Measurements from ENCODE around the gene LDB1.
A peak's percentile ranks its signal among the peaks of the same experiment; 100 is the strongest.

The LDB1 gene

DNA sequence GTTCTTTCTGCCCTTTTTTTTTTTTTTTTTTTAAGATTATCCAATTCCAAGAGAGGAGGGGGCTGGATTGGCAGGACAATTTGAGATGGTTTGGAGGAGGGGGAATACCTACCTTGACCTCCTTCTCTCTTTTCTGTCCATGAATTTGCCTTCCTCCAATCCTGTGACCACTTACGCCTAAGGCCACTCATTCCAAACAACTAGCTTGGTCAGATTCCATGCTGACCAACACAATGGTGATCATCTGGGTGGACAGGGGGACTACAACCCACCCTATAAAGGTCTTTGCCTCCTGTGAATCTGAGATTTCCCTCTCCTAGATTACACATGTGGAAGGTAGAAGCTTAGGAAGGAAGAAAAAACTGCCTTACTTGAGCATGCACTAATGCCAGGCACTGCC, 2.3 kb upstream of the LDB1 start:
- H3K36me3 Mint-ChIP-seq (ENCODE audit: low read depth) = no peaks in the 10 kb centered on the region
- H3K27ac Mint-ChIP-seq = no peak overlapping the region

DNA sequence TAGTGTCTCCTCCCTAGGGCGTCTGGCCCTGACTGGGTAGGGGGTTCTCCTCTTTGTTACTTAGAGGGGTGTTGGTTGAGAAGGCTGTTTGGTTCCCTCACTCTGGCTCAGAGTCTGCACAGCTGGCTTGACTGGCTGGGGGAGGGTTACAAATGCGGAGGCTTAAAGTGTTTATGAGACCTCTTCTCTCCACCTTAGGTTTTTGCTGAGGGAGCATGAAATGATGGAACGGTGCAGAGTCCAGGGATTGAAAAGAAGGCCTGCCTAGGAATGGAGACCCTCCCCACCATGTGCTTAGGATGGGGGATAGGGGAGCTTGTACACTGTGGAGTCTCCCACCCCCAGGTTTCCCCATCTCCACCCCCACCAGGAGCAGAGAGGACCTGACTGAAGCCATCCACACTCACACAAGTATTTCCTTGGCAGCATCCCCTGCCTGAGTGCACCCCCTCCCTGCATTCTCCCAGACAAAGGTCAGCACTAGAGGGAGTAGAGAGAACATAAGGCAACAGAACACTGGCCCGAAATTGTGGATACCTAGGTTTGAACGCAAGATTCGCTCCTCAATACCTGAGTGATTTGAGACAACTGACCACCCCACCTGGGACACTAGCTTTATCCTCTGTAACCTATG, 1.7 kb upstream of the LDB1 start:
- H3K4me1 Mint-ChIP-seq (ENCODE audit: low read depth) = peaks cover 33% of the 10 kb centered on the region
- H3K36me3 Mint-ChIP-seq (ENCODE audit: low read depth) = no peaks in the 10 kb centered on the region
- H3K9me3 Mint-ChIP-seq = no peaks in the 10 kb centered on the region
- H3K4me3 Mint-ChIP-seq = peak overlapping the region; percentile 81
- H3K27ac Mint-ChIP-seq = no peak overlapping the region
- H3K27me3 Mint-ChIP-seq (ENCODE audit: low read depth) = no peaks in the 10 kb centered on the region

More for the DNA sequence above, 2.3 kb upstream of the LDB1 start:
- Mint-ChIP-seq H3K4me3 (no peak overlapping the region), H3K27me3 (ENCODE audit: low read depth) (no peaks in the 10 kb centered on the region), H3K9me3 (no peaks in the 10 kb centered on the region), H3K4me1 (ENCODE audit: low read depth) (peaks cover 29% of the 10 kb centered on the region)

GRCh38 chr10:102120991-102121738, 997 bp upstream of the LDB1 start:
- H3K9me3 Mint-ChIP-seq = no peaks in the 10 kb centered on the region
- H3K27me3 Mint-ChIP-seq (ENCODE audit: low read depth) = no peaks in the 10 kb centered on the region
- H3K27ac Mint-ChIP-seq = peak overlapping the region; percentile 90
- peak overlapping the region; percentile 81 for H3K4me3 Mint-ChIP-seq
- H3K36me3 Mint-ChIP-seq (ENCODE audit: low read depth) = no peaks in the 10 kb centered on the region
- peaks cover 40% of the 10 kb centered on the region for H3K4me1 Mint-ChIP-seq (ENCODE audit: low read depth)

GRCh38 chr10:102119417-102120141, 589 bp downstream of the LDB1 start:
- H3K27ac Mint-ChIP-seq = peak overlapping the region; percentile 93
- no peaks in the 10 kb centered on the region for H3K27me3 Mint-ChIP-seq (ENCODE audit: low read depth)
- peaks cover 49% of the 10 kb centered on the region for H3K4me1 Mint-ChIP-seq (ENCODE audit: low read depth)
- no peaks in the 10 kb centered on the region for H3K36me3 Mint-ChIP-seq (ENCODE audit: low read depth)
- no peaks in the 10 kb centered on the region for H3K9me3 Mint-ChIP-seq
- peak overlapping the region; percentile 91 for H3K4me3 Mint-ChIP-seq

DNA sequence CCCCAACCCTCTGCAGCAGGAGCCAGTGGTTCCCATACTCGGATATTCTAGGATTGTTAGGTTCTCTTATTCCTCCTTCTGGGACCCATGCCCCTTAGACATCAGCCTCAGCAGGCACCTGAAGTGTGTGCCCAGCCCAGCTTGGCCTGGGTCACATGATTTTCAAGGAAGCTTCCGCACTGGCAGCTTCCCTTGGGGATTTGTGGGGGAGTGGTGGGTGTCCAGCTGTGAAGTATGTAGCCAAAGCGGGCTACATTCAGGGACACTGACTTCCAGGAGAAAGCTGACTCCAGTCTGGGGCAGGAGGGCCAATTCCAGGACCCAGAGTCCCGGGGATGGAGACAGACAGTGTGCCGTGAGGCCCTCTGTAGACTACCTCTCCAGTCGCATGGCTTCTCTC, 1.3 kb downstream of the LDB1 start:
- Mint-ChIP-seq H3K4me1 (ENCODE audit: low read depth) (peaks cover 50% of the 10 kb centered on the region), H3K36me3 (ENCODE audit: low read depth) (no peaks in the 10 kb centered on the region), H3K27ac (peak overlapping the region; percentile 93), H3K4me3 (peak overlapping the region; percentile 91), H3K9me3 (no peaks in the 10 kb centered on the region), H3K27me3 (ENCODE audit: low read depth) (no peaks in the 10 kb centered on the region)

DNA sequence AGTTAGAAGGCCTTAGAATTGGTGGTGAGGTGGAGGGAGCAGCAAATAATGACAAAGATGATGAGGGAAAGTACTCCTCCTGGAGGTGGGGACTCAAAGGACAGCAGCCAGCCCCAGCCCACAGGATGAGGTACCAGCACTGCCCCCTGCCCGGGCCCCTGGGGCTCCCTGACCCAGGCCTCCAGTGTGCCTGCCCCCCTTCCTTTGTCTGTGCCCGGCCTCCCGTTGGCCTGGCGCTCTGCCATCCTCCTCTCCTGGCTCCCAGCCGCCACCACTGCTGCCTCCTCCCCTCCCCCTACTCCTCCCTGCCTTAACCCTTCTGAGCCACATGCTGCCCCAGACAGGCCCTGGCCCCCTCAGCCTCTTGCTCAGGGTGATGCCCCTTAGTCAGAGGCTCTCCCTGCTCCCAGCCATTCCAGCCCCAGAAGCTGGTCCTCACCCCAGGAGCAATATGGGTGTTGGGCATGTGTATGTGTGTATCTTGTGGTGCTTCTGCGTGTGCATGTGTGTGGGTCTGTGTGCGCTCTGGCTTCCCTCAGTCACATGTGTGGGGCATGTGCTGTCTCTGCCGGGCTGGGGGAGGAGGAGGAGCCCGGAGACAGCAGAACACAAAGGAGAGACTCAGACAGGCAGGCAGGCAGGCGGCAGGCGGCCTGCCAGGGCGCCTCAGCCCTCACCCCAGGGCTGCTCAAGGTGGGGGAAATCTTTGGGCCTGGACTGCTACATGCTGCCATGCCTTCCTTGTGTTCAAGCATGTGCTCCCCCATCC, 2.6 kb downstream of the LDB1 start:
- H3K4me1 Mint-ChIP-seq (ENCODE audit: low read depth) = peaks cover 60% of the 10 kb centered on the region
- H3K4me3 Mint-ChIP-seq = peak overlapping the region; percentile 91
- H3K27ac Mint-ChIP-seq = peak overlapping the region; percentile 93
- H3K36me3 Mint-ChIP-seq (ENCODE audit: low read depth) = peaks cover 5% of the 10 kb centered on the region
- H3K9me3 Mint-ChIP-seq = no peaks in the 10 kb centered on the region
- H3K27me3 Mint-ChIP-seq (ENCODE audit: low read depth) = no peaks in the 10 kb centered on the region

DNA sequence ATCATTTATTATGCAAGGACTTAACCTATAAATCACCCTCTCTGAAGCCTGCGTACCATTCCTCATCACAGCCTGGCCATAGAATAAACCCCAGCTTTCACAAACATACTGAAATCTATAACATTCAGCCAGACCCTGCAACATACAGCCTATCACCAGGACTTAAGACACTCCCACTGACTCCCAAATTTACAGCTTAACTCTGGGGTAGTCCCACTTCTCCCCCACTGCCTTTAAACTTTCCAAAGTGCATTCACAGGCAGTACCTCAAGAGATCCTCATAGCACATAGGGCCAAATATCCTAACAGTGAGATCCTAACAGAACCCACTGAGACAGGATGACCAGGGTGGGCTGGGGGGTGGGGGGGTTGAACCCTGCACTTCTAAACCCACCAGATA, 3.5 kb downstream of the LDB1 start:
- Mint-ChIP-seq H3K27ac (peak overlapping the region; percentile 75), H3K36me3 (ENCODE audit: low read depth) (peaks cover 8% of the 10 kb centered on the region), H3K4me3 (peak overlapping the region; percentile 88), H3K27me3 (ENCODE audit: low read depth) (no peaks in the 10 kb centered on the region), H3K9me3 (no peaks in the 10 kb centered on the region), H3K4me1 (ENCODE audit: low read depth) (peaks cover 63% of the 10 kb centered on the region)

- H3K27me3 Mint-ChIP-seq (ENCODE audit: low read depth) = no peaks in the 10 kb centered on the region
- peaks cover 15% of the 10 kb centered on the region for H3K36me3 Mint-ChIP-seq (ENCODE audit: low read depth)
- peak overlapping the region; percentile 75 for H3K27ac Mint-ChIP-seq
- H3K4me3 Mint-ChIP-seq = peak overlapping the region; percentile 88
- H3K4me1 Mint-ChIP-seq (ENCODE audit: low read depth) = peaks cover 62% of the 10 kb centered on the region
- H3K9me3 Mint-ChIP-seq = no peaks in the 10 kb centered on the region
Measured at GRCh38 chr10:102115775-102116174, 4.4 kb downstream of the LDB1 start.

DNA sequence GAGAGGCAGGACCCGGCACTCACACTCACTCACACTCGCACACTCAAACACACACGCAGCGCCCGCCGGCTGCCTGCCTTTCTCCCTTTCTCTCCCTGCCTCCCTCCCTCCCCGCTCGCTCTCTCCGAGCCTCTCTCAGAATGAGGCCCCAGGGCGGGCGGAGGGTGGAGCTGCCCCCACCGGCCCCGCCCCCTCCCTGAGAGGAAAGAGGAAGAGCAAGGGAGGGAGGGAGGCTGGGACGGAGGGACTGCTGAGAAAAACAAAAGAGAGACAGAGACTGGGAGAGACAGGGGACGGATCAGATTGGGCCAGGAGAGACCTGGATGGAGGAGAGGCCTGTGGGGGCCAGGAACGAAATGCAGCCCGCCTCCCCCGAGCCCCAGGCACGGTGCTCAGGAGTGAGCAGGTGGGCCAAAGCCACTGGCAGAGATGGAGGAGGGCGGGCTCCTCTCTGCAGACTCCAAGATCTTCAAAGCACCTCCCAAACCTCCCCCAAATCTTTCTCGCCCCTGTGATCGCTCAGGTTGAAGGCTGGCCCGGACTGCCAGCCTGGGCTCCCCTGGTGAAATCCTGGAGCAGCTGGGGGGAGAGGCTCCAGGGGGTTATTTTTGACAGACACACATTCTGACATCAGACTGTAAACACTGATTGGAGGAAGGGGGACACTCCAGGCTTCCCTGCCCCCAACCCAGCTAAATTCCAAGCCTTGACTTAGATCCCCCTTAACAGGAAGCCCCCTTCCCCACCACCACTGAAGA, 5.1 kb downstream of the LDB1 start:
- Mint-ChIP-seq H3K27me3 (ENCODE audit: low read depth) (no peaks in the 10 kb centered on the region), H3K4me3 (peak overlapping the region; percentile 88), H3K9me3 (no peaks in the 10 kb centered on the region), H3K4me1 (ENCODE audit: low read depth) (peaks cover 62% of the 10 kb centered on the region), H3K36me3 (ENCODE audit: low read depth) (peaks cover 20% of the 10 kb centered on the region), H3K27ac (peak overlapping the region; percentile 83)

DNA sequence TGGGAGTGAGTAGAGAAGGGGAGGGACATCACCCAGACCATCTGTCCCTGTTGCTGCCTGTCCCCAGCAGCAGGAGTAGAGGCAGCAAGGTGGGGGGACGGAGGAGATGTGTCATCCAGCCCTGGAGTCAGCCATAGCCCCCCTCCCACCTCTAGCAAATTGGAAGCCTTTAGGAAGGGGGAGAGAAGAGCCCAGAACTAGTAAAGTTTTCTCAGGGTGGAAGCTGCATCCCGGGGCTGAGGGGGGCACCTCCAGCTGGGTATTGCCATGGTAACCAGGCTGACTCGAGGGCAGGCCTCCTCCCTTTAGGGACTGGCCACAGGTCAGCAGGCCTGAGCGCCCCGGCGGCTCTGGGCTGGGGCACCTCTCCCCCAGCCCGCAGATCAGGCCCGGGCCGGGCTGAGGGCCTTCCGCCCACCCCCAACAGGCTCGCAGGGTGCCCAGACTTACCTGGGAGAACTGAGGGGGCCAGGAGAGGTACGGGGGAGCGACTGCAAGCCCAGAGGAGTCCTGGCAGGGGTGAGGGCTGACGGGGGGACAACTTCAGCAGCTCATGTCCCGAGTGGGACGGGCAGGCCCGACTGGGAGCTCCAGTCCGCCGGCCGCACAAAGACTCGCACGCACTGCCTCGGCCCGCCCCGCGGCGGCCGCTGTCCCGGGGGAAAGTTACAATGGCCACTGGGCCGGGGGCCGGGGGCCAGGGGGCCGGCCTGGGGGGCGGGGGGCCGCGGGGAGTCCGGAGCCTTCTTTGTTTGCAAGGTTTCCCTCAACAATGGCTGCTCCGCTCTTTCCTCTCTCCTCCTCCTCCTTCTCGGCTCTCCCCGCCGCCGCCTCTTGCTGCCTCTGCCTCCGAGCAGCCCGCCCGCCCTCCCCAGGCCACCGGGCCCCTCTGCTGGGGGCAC, 6.0 kb downstream of the LDB1 start:
- peak overlapping the region; percentile 88 for H3K4me3 Mint-ChIP-seq
- no peaks in the 10 kb centered on the region for H3K9me3 Mint-ChIP-seq
- peak overlapping the region; percentile 84 for H3K27ac Mint-ChIP-seq
- peaks cover 59% of the 10 kb centered on the region for H3K4me1 Mint-ChIP-seq (ENCODE audit: low read depth)
- H3K36me3 Mint-ChIP-seq (ENCODE audit: low read depth) = peaks cover 28% of the 10 kb centered on the region
- no peaks in the 10 kb centered on the region for H3K27me3 Mint-ChIP-seq (ENCODE audit: low read depth)

DNA sequence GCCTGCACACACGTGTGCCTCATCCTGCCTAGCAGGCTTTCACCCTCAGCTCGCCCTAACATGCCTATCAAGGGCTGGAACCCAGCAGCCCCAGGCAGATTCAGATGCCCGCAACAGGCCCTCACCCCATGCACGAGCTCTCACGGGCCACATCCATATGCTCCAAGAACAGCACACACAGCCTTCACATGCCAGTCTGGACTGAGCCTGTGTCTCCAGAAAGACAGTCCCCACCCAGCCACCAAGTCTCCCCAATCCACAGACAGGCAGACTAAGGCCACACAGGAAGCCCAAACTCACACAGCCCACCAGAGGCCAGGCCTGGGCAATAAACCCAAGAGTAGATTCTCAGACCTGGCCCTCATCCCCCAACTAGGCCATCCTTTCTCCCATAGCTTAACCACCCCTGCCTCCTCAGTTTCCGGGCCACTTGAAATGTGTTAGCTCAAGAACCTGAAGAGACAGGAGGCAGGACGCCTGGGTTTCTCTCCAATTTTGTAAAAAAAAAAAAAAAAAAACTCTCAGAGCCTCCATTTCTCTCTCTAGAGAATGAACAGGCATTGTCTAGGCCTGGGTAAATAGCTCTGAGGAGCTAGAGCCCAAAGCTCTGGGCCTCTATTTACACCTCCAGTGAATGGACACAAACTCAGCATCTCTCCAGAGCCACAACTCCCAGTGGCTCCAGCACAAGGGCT, 6.8 kb downstream of the LDB1 start:
- peak overlapping the region; percentile 84 for H3K27ac Mint-ChIP-seq
- H3K36me3 Mint-ChIP-seq (ENCODE audit: low read depth) = peaks cover 35% of the 10 kb centered on the region
- peaks cover 53% of the 10 kb centered on the region for H3K4me1 Mint-ChIP-seq (ENCODE audit: low read depth)
- no peaks in the 10 kb centered on the region for H3K27me3 Mint-ChIP-seq (ENCODE audit: low read depth)
- H3K9me3 Mint-ChIP-seq = no peaks in the 10 kb centered on the region
- H3K4me3 Mint-ChIP-seq = peak overlapping the region; percentile 87

DNA sequence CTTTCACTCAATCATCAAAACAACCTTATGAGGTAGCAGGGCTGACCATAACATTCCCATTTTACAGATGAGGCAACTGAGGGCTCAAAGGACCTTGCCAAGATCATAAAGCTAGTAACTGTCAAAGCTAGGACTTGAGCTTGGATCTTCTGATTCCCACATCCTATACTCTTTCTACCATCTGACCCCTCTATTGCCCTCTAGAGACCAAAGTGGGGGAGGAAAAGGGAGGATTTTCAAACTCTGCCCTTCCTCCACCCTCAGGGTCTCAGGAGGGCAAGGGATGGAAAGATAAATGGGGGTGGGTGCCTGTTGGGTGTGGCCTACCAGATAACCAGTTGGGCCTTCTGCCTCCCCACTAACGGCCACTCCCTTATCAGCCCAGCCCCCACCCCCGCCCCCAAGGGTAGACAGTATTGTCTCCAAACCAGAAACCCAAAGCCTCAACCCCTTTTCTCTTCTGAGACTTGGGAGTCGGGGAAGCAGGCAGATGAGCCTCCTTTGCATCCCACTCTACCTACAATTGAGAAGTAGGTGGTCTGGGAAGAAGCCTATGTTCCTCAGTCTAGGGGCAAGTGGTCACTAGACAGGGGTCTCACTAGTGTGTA, 7.9 kb downstream of the LDB1 start:
- no peaks in the 10 kb centered on the region for H3K27me3 Mint-ChIP-seq (ENCODE audit: low read depth)
- no peak overlapping the region for H3K27ac Mint-ChIP-seq
- peaks cover 44% of the 10 kb centered on the region for H3K4me1 Mint-ChIP-seq (ENCODE audit: low read depth)
- no peaks in the 10 kb centered on the region for H3K9me3 Mint-ChIP-seq
- H3K36me3 Mint-ChIP-seq (ENCODE audit: low read depth) = peaks cover 36% of the 10 kb centered on the region
- H3K4me3 Mint-ChIP-seq = no peak overlapping the region

Measured in T-helper 1 cell treated with Interleukin-12 subunit alpha and Interleukin-12 subunit beta and Interleukin-4 antibody, amounts not matched to agents 30 μg/mL and 1 μg/mL, for 36 hours (primary cell).